HG02870 (cell line): Measurements from ENCODE around the gene MUC5AC.
"Not testable (repeated sequence)": the region's sequence is repeated elsewhere in the genome, so short reads cannot be mapped to it uniquely, and the experiment has no call there.

Source experiments
- ATAC-seq: cut with Tn5 transposase; IDR thresholded peaks from one replicate; pipeline ENCODE4 v1.9.1; 2021; ENCODE audit warnings: mild to moderate bottlenecking, moderate library complexity; ENCODE audit not compliant: unreplicated experiment

Gene MUC5AC

DNA sequence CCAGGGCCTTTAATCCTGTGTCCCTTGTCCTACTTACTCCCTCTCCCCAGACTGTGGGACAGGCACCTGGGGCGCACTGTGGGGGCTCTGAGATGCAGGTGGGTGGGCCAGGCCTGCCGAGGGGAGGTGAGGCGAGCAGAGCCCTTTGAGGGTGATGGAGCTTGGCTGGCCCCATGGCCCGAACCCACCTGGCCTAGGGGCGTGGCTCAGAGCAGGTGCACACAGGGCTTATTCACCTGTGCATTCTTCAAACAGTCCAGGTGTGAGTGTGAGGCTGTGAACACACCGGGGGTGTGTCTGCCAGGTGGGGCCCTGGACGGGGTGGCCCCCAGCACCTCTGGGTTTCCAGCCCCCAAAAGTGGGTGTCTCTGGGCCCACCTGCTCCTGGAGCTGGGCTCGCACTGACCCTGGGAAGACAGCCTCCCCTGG, 9.0 kb upstream of the MUC5AC start:
- no peak for ATAC-seq

DNA sequence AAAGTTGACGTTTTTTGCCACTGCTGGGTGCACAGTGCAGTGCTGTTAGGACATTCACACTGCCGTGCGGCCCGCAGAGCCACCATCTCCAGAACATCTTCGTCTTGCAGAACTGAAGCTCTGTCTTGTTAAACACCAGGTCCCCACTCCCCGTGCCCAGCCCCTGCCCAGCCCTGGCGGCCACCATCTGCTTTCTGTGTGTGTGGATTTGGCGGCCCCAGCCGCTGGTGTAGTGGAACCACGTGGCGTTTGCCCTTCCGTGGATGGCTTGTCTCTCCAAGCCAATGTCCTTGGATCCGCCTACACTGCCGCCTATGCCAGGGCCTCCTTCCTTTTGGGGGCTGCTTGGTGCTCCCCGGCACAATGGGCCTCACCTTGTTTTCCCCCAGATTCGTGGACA, 8.2 kb upstream of the MUC5AC start:
- ATAC-seq = no peak

DNA sequence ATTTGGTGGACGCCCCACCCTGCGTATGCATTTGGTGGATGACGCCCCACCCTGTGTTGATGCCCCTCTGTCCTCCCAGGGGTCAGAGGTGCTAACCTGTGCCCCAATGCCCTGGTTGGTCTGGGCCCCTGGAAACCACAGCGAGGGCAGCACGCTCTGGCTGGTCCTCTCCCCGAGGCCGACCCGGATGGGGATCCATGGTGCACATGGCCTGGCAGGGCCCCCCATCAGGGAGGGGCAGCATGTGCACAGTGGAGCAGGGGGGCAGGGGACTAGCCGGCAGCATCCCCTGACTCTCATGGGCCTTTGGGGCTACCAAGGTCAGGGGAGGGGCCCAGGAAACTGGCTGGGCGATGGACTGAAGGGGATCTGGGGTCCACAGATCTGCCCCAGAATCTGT, 7.6 kb upstream of the MUC5AC start:
- ATAC-seq = no peak

DNA sequence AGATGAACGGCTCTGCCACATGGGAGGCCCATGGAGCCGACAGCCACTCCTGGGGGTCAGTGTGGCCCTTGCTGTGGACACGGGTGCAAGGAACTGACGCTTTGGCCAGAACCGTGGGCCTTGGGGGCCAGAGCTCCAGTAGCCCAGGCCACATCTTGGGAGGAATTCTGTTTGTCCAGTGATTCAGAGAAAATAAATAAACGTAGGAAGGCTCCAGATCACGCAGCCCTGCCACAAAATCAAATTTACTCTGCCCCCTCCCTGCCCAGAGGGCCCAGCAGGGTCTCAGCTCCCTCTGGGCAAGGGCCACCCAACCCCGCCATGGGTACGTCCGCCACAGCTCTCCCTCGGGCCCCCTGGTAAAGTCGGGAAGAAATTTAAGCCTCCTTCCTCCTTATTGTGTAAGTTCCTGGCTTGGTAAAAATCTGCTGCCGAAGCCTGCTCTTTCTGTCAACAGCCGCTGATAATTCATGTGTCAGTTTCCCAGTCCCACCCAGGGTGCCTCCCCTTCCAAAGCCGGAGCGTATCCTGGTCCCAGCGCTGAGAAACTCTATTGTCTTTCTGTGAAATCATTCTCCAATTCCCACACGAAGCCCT, 6.9 kb upstream of the MUC5AC start:
- no peak for ATAC-seq

DNA sequence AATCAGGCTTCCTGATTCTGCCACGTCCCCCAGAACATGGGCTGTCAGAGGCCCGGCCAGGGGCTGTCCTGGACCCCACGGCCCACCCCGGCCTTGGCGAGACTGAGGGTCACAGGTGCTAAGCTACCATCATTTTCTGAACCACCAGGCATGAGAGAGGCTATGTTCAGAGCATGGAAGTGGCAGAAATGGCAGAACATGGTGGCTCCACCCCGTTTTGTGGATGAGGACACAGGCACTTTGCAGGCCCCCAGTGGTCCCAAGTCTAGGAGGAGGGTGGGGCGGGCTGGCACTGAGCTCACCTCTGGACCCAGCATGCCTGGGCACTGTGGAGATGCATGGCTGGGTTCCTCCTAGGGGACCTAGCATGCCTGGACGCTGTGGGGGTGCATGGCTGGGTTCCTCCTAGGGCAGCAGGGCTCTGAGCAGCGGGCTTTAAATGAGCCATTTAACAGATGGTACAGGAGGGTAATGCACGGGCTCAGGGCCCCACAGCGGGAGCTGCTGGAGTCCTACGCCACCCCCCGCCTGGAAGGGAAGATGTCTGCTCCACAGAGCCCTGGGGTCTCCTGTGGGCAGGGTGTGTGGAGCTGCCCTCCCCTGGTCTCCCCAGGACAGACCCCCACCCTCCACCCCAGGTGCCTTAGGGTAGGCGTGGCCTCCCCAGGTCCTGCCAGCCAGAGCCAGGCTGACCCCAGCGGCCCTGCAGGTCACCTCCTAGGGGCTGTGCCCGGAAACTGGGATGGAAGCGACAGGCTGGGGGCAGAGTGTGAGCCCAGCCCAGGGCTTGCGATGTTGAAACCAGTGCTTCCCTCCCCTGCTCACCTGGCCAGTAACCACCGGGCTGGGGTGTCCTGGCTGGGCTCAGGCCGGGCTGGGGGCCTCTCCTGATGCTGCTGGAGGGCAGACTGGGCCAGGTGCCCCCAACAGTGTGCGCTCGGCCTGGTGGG, 6.1 kb upstream of the MUC5AC start:
- no peak for ATAC-seq

DNA sequence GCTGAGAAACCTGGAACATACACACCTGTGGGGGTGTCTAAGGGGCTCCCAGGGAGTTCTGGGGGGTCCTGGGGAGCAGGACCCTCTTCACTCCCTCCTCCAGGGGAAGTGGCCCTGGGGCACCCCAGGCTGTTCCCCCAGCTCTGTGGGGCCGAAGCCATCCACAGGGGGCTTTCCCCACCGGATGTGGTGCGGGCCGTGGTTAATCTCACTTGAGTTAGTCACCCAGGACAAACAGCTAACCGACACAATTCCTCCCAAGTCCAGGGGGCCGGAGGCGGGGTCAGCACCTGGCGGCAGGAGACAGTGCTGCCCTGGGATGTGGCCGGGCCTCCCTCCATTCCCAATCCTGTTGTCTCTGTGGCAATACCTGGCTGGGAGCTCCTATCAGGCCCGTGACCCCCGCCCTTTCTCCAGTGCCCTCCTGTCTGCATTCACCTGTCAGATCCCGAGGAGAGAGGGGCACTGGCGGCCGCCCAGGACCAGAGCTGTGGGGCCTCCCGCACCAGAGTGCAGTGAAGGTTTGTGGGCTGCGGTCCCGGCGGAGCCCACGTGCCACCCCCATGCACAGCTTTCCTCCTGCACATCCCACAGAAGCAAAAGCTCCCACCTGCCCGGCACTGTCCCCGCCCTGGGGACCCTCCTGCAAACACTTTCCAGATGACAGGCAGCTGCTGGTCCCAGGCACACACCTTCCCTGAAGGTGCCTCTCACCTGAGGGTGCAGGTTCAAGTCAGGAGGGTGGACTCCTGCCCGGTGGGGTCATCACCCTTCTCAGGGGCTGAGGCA, 5.2 kb upstream of the MUC5AC start:
- no peak for ATAC-seq

DNA sequence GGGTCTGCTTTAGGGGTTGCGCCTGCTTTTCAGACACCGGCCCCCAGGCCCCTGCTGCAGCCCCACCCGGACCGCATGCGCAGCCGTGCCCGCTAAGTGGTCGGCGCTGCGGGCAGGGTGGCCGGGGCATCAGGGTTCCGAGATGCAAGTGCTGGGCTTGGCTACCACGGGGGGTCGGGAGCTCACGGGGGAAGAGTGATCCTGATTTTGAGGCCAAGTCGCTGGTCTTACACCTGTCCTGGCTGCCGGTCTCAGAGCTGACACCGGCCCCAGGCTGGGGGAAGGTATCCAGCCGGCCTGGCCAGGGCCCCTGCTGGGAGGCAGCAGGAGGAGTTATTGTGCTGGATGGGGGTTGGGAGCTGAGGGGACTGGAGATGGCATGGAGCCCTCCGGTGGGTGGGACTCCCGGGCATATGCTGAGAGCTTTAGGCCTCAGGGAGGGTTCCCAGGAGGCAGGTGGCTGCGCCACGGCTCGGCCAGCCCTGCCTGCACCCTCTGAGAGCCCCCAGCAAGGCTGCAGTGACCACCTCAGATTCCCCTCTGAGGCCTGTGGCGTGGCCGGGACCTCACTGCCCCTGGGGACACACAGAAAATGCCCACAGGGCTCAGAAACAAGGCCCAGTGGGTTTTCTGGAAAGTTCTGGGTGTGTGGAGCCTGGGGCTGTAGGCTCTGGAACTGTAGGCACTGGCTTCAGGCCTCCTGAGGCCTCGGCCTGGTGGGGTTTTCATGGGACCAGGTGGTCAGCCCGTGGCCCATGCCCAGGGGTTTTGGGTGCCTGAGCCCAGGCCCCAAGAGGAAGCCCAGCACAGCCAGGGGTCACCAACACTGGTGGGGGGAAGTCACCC, 4.4 kb upstream of the MUC5AC start:
- no peak for ATAC-seq

DNA sequence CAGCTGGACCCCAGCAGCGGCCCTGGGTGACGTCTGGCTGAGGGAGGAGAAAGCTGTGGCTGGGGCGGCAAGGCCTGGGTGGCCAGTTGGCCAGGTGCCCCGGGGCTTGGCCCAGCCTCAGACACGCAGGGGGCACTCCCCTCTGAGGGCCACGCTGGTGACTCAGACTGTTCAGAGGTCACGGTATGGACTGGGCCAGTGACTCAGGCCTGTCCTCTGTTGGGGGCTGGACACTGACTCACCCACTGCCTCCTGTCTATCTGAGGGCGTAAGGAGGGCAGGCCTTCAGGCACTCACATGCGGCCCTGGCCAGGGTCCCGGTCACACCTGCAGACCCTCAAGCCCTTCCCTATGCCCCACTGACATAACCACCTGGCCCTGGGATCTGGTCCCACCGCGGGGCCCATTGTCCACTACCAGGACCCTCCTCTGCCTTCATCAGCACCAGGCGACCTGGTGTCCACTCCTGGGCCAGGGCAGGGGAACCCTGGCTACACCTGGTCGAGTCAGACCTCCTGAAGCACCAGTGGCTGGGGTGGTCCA, 3.7 kb upstream of the MUC5AC start:
- ATAC-seq = no peak

DNA sequence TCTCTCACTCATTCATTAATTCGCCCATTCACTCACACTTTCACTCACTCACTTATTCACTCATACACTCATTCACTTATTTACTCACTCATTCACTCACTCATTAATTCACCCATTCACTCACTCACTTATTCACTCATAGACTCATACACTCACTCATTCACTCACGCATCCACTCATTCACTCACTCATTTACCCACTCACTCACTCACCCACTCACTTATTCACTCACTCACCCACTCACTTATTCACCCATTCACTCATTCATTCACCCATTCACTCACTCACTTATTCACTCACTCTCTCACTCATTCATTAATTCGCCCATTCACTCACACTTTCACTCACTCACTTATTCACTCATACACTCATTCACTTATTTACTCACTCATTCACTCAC, 3.1 kb upstream of the MUC5AC start:
- ATAC-seq = not testable (repeated sequence)

DNA sequence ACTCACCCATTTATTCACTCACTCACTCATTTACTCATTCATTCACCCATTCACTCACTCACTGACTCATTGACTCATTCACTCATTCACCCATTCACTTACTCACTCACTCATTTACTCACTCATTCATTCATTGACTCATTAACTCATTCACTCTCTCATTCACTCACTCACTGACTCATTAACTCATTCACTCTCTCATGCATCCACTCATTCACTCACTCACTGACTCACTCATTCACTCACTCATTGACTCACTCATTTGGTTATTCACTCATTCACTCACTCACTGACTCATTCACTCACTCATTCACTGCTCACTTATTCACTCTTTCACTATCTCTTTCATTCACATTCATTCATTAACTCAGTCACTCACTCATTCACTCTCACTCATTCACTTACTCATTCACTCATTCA, 2.5 kb upstream of the MUC5AC start:
- ATAC-seq = no peak

DNA sequence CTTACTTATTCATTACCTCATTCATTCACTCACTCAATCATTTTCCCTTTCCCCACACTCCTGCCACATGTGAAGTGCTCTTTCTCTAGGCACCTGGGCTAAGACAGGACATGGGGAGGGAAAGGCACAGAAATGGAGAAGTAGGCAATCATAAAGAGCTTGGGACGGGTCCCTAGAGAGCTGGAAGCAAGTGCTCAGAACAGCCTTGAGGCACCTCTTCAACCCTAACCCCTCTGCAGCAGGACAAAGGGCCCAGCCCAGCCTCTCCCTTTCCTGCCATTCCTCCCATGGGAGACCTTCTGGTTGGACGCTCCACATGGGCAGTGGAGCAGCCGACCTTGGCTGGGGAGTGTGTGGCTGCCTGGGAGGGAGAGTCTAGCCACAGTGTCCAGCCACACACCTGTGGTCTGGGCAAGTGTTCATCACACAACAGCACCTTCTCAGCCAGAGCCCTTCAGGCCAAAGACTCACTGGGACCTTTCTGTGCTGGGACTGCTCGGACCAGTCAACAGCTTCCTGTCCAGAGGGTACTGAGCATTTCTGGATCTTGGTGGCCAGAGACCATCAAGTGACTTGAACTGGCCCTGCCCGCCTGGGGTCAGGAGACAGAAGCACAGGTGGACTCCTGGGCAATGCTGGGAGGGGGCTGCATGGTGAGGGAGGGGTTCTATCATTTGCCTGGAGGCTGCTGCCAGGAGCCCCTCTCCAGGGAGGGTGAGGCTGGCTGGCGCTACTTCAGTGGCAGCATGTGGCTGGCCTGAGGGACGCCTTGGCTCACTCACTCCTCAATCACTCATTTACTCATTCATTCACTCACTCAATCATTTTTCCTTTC, 1.0 kb upstream of the MUC5AC start:
- no peak for ATAC-seq

DNA sequence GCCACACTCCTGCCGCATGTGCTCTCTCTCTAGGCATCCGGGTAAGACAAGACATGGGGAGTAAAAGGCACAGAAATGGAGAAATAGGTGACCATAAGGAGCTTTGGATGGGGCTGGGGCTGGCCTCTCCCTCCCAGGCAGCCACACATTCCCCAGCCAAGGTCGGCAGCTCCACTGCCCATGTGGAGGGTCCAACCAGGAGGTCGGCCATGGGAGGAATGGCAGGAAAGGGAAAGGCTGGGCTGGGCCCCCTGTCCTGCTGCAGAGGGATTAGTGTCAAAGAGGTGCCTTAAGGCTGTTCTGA, 460 bp upstream of the MUC5AC start:
- ATAC-seq = no peak

DNA sequence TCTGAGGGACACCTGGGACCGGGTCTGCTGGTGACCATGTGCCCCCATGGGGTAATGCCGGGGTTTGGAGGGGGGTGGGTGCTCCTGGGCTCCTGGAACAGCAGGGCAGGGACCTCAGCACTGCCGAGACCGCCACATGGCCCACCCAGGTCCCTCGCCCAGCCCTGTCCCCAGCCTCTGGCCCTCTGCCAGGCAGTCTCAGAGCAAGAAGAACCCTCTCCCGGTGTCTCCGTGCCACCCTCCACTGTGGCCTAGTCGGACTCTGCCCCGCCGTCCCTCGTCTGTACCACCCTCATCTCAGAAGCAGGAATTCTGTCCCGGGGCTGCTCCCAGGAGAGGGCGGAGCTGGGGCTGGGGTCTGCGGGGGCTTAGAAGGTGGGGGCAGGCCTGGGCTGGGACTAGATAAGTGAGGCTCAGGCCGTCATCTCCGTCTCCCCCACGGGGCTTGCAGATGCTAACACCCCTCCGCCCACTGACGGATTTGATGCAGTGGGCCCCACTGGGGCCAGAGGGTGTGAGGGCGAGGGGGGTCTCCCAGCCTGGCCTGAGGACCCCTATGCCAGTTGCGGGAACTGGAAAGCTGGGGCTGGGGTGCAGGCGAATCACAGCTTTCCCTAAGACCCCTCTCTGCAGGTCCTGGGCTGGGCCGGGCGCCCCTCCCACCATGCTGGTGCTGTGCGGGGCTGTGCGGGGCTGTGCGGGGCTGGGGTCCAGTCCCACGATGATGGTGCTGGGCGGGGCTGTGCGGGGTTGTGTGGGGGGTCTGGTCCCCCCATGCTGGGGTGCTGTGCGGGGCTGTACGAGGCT, 1.1 kb downstream of the MUC5AC start:
- ATAC-seq = no peak

DNA sequence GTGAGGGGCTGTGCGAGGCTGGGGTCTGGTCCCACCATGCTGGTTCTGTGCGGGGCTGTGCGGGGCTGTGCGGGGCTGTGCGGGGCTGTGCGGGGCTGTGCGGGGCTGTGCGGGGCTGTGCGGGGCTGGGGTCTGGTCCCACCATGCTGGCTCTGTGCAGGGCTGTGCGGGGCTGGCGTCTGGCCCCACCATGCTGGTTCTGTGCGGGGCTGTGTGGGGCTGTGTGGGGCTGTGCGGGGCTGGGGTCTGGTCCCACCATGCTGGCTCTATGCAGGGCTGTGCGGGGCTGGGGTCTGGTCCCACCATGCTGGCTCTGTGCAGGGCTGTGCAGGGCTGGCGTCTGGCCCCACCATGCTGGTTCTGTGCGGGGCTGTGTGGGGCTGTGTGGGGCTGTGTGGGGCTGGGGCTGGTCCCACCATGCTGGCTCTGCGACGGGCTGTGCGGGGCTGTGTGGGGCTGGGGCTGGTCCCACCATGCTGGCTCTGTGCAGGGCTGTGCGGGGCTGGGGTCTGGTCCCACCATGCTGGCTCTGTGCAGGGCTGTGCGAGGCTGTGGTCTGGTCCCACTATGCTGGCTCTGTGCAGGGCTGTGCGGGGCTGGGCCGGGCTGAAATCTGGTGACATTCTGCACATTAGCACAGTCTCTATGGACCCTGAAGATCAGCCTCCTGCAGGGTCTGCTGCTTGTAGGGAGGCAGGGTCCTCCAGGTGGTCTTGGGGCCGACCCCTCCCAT, 1.9 kb downstream of the MUC5AC start:
- not testable (repeated sequence) for ATAC-seq

DNA sequence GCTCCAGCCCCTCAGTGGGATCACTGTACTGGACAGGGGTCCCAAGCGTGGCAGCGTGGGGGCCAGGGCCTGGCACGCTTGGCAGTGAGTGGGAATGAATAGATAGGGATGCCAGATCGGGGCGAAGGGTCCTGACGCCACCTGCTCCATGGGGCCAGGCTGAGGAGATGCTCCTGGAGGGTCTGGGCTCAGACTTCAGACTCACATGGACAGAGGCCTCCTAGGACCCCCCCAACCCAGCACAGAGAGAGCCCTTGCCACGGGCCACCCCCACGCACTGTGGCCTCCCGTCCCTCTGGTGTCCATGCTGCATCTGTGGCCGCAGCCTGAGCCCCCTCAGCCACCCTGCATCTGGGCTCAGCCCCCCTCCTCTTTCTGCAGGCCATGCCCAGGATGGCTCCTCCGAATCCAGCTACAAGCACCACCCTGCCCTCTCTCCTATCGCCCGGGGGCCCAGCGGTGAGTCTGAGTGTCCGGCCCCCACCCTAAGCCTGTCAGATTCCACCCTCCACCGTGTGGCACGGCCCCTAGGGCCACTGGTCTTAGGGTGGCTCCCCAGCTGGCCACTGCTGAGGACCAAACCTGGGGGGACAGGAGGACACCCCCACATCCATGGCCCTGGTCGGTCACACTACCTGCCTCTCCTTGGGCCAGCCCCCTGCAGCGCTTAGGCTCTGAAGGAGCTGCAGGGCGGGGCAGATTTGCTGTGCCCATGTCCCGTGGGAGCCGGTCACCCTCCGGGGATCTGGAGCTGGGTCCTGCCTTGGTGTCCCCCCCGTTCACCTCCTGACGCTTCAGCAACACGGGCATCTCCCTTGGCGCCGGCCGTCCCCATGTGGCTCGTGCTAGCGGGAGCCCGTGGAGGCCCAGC, 2.7 kb downstream of the MUC5AC start:
- ATAC-seq = no peak

DNA sequence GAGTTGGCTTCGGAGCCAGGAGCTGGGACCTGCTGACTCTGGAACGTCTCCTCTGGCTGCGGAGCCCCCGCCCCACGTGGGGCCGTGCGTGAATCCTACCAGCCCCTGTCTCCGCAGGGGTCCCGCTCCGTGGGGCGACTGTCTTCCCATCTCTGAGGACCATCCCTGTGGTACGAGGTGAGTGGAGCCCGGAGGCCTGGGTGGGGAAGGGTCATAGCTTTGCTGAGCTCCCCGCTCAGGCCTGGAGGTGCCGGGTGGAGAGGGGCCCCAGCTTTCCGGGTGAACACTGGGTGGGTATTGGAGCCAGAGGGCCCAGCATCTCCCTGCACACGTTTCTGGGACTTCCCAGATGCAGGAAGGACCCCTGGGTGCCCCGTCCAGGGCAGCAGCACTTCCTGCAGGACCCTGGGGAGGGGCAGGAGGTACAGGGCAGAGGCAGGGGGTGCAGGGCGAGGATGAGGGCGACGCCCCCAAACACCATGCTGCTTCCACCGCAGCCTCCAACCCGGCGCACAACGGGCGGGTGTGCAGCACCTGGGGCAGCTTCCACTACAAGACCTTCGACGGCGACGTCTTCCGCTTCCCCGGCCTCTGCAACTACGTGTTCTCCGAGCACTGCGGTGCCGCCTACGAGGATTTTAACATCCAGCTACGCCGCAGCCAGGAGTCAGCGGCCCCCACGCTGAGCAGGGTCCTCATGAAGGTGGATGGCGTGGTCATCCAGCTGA, 3.8 kb downstream of the MUC5AC start:
- ATAC-seq = no peak

DNA sequence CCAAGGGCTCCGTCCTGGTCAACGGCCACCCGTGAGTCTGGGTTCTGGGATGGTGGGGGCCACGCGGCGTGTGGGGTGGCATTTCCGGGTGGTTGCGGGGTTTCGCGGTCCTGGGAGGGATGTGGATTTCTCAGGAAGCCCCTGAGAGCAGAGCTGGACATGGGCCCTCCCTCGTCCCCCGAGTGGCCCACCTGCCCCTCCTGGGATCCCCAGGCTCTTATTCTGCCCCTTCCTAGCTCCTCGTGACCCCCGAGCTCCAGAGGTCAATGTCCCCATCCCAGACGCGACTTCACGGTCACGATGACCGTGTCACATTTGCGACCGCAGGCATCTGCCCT, 4.4 kb downstream of the MUC5AC start:
- no peak for ATAC-seq
